ENCODE data around the gene TPST1.
"Not testable (repeated sequence)": the region's sequence is repeated elsewhere in the genome, so short reads cannot be mapped to it uniquely, and the experiment has no call there.

Gene TPST1

GRCh38 chr7:66333443-66333842, 128.3 kb downstream of the TPST1 start:
- DNase-seq = no peak

GRCh38 chr7:66335318-66335717, 130.2 kb downstream of the TPST1 start:
- no peak for DNase-seq

GRCh38 chr7:66336760-66337159, 131.6 kb downstream of the TPST1 start:
- DNase-seq = no peak

- DNase-seq = no peak
Observed at GRCh38 chr7:66339141-66339540, 134.0 kb downstream of the TPST1 start.

GRCh38 chr7:66344166-66344565, 139.0 kb downstream of the TPST1 start:
- peak in 3 of 4 experiments; percentile 13 to 36 (median 32) for DNase-seq

- DNase-seq = peak in 3 of 4 experiments; percentile 15 to 57 (median 46)
Observed at GRCh38 chr7:66348531-66348930, 143.4 kb downstream of the TPST1 start.

- peak; percentile 59 to 88 (median 80) for DNase-seq
Observed at GRCh38 chr7:66348959-66349358, 143.8 kb downstream of the TPST1 start.

- peak in 3 of 4 experiments; percentile 22 to 41 (median 25) for DNase-seq
Observed at GRCh38 chr7:66352071-66352470, 146.9 kb downstream of the TPST1 start.

- DNase-seq = peak; percentile 28 to 56 (median 52)
Observed at GRCh38 chr7:66353547-66353946, 148.4 kb downstream of the TPST1 start.

GRCh38 chr7:66355756-66356155, 150.6 kb downstream of the TPST1 start:
- no peak for DNase-seq

GRCh38 chr7:66356277-66356721, 151.2 kb downstream of the TPST1 start:
- DNase-seq = no peak

- no peak for DNase-seq
Observed at GRCh38 chr7:66357087-66357486, 152.0 kb downstream of the TPST1 start.

- peak; percentile 58 to 78 (median 76) for DNase-seq
Observed at GRCh38 chr7:66359656-66360211, 154.6 kb downstream of the TPST1 start.

- no peak for DNase-seq
Observed at GRCh38 chr7:66362136-66362535, 157.0 kb downstream of the TPST1 start.

- DNase-seq = no peak
Observed at GRCh38 chr7:66363635-66364034, 158.5 kb downstream of the TPST1 start.

- DNase-seq = peak in 1 of 4 experiments; percentile 21
Observed at GRCh38 chr7:66365031-66365430, 159.9 kb downstream of the TPST1 start.

- DNase-seq = no peak
Observed at GRCh38 chr7:66371096-66371824, 166.1 kb downstream of the TPST1 start.

GRCh38 chr7:66374141-66374840, 169.2 kb downstream of the TPST1 start:
- not testable (repeated sequence) for DNase-seq

GRCh38 chr7:66376264-66376945, 171.3 kb downstream of the TPST1 start:
- no peak for DNase-seq

- DNase-seq = no peak
Observed at GRCh38 chr7:66377045-66377444, 171.9 kb downstream of the TPST1 start.

- no peak for DNase-seq
Observed at GRCh38 chr7:66377714-66378113, 172.6 kb downstream of the TPST1 start.

GRCh38 chr7:66379542-66380160, 174.5 kb downstream of the TPST1 start:
- peak in 2 of 4 experiments; percentile 25 to 27 for DNase-seq

All from suppressor macrophage (primary cell).